GM18520 (cell line): Measurements from ENCODE around the gene NISCH.

Experiments
- ATAC-seq: cut with Tn5 transposase; IDR thresholded peaks from one replicate; pipeline ENCODE4 v1.9.1; 2021; ENCODE audit not compliant: unreplicated experiment

The NISCH gene

GRCh38 chr3:52488746-52489145 lies 33.3 kb downstream of the NISCH start:
- no peak for ATAC-seq

GRCh38 chr3:52489453-52489852 lies 34.0 kb downstream of the NISCH start:
- no peak for ATAC-seq

- no peak for ATAC-seq
These were observed 34.9 kb downstream of the NISCH start for GRCh38 chr3:52490035-52490938.

- ATAC-seq: no peak
These were observed 35.6 kb downstream of the NISCH start for GRCh38 chr3:52490939-52491526.

- ATAC-seq: no peak
These were observed 36.7 kb downstream of the NISCH start for GRCh38 chr3:52492059-52492458.

- no peak for ATAC-seq
These were observed 38.0 kb downstream of the NISCH start for GRCh38 chr3:52493232-52494017.

GRCh38 chr3:52494445-52494844 lies 39.0 kb downstream of the NISCH start:
- no peak for ATAC-seq

- no peak for ATAC-seq
These were observed 39.6 kb downstream of the NISCH start, which contains the start of gene STAB1 for GRCh38 chr3:52494886-52495495. Gene STAB1, plus strand, starts transcription at chr3:52495338. Its CDS starts 76 bp downstream, at chr3:52495414.

- no peak for ATAC-seq
These were observed 40.6 kb downstream of the NISCH start for GRCh38 chr3:52495777-52496602.

GRCh38 chr3:52498137-52499054 lies 43.0 kb downstream of the NISCH start:
- ATAC-seq: no peak

- ATAC-seq: no peak
These were observed 45.6 kb downstream of the NISCH start for GRCh38 chr3:52501046-52501445.

GRCh38 chr3:52502001-52502400 lies 46.6 kb downstream of the NISCH start:
- ATAC-seq: no peak

GRCh38 chr3:52502808-52503350 lies 47.5 kb downstream of the NISCH start:
- ATAC-seq: no peak

- no peak for ATAC-seq
These were observed 48.5 kb downstream of the NISCH start for GRCh38 chr3:52503788-52504424.

GRCh38 chr3:52504977-52505376 lies 49.6 kb downstream of the NISCH start:
- no peak for ATAC-seq

GRCh38 chr3:52506266-52506966 lies 51.0 kb downstream of the NISCH start:
- ATAC-seq: no peak

- ATAC-seq: no peak
These were observed 52.0 kb downstream of the NISCH start for GRCh38 chr3:52507359-52507758.
